Neural crest cell (in vitro differentiated cells): Measurements from ENCODE around the gene CWC27. TPM values are rescaled to one million over a fixed set of nuclear protein-coding genes. Genes with fewer than 3 reads are reported as not detected.
"Not testable (repeated sequence)": the region's sequence is repeated elsewhere in the genome, so short reads cannot be mapped to it uniquely, and the experiment has no call there.

Experiments
- DNase-seq: peaks from one replicate; pipeline ENCODE4 v3.0.0; 2021; ENCODE audit warnings: low read depth, mixed read lengths, low spot score
- H3K27ac Mint-ChIP-seq: one replicate; pipeline ENCODE4 v1.8.0; 2021; ENCODE audit warnings: mild to moderate bottlenecking, mixed read lengths; ENCODE audit not compliant: unreplicated experiment
- H3K27me3 Mint-ChIP-seq: 2 replicates; pipeline ENCODE4 v1.8.0; 2021; ENCODE audit warnings: low read depth, mild to moderate bottlenecking, mixed read lengths
- H3K36me3 Mint-ChIP-seq: 2 replicates; pipeline ENCODE4 v1.8.0; 2021; ENCODE audit warnings: low read depth, mild to moderate bottlenecking, mixed read lengths
- H3K4me1 Mint-ChIP-seq: 2 replicates; pipeline ENCODE4 v1.8.0; 2021; ENCODE audit warnings: mixed read lengths
- H3K4me3 Mint-ChIP-seq: one replicate; pipeline ENCODE4 v1.8.0; 2021; ENCODE audit warnings: mild to moderate bottlenecking, mixed read lengths
- H3K9me3 Mint-ChIP-seq: 2 replicates; pipeline ENCODE4 v1.8.0; 2021; ENCODE audit warnings: mixed read lengths
- CTCF ChIP-seq: fragments of 200-600 bp; sonication (generic); conservative IDR thresholded peaks from 2 replicates; pipeline ENCODE4 v1.5.0; 2021; ENCODE audit warnings: antibody characterized with exemption, mild to moderate bottlenecking
- total RNA-seq: library from RNA; stranded (reverse); gene quantifications from 2 replicates; pipeline ENCODE4 v1.2.1, GENCODE V29; 2021

CWC27 gene
- total RNA-seq, 1 donor from 2014 or later: 29.4 TPM

GRCh38 chr5:64929833-64930232, 161.1 kb downstream of the CWC27 start:
- DNase-seq: no peak
- no peak overlapping the region for H3K4me3 Mint-ChIP-seq
- H3K4me1 Mint-ChIP-seq: no peaks in the 10 kb centered on the region
- no peaks in the 10 kb centered on the region for H3K27me3 Mint-ChIP-seq
- no peak overlapping the region for H3K27ac Mint-ChIP-seq
- peaks cover 3% of the 10 kb centered on the region for H3K9me3 Mint-ChIP-seq
- H3K36me3 Mint-ChIP-seq: peaks cover 13% of the 10 kb centered on the region
- TF ChIP-seq CTCF: no peak

GRCh38 chr5:64930672-64931318, 162.1 kb downstream of the CWC27 start:
- no peak for TF ChIP-seq CTCF
- H3K4me1 Mint-ChIP-seq: no peaks in the 10 kb centered on the region
- no peak for DNase-seq
- H3K9me3 Mint-ChIP-seq: peaks cover 8% of the 10 kb centered on the region
- peaks cover 15% of the 10 kb centered on the region for H3K36me3 Mint-ChIP-seq
- no peaks in the 10 kb centered on the region for H3K27me3 Mint-ChIP-seq
- H3K4me3 Mint-ChIP-seq: no peak overlapping the region
- H3K27ac Mint-ChIP-seq: no peak overlapping the region

GRCh38 chr5:64939422-64939771, 170.7 kb downstream of the CWC27 start:
- H3K4me1 Mint-ChIP-seq: peaks cover 14% of the 10 kb centered on the region
- H3K36me3 Mint-ChIP-seq: peaks cover 23% of the 10 kb centered on the region
- not testable (repeated sequence) for H3K27ac Mint-ChIP-seq, DNase-seq, H3K27me3 Mint-ChIP-seq
- peaks cover 18% of the 10 kb centered on the region for H3K9me3 Mint-ChIP-seq
- H3K4me3 Mint-ChIP-seq: peak overlapping the region; percentile 7

GRCh38 chr5:64939772-64940510, 171.2 kb downstream of the CWC27 start:
- peak overlapping the region; percentile 37 for H3K27ac Mint-ChIP-seq
- H3K27me3 Mint-ChIP-seq: no peaks in the 10 kb centered on the region
- no peak for TF ChIP-seq CTCF
- peaks cover 14% of the 10 kb centered on the region for H3K9me3 Mint-ChIP-seq
- H3K36me3 Mint-ChIP-seq: peaks cover 18% of the 10 kb centered on the region
- no peak overlapping the region for H3K4me3 Mint-ChIP-seq
- peaks cover 14% of the 10 kb centered on the region for H3K4me1 Mint-ChIP-seq
- DNase-seq: peak; percentile 4

- H3K27ac Mint-ChIP-seq: no peak overlapping the region
- no peaks in the 10 kb centered on the region for H3K27me3 Mint-ChIP-seq
- DNase-seq: no peak
- TF ChIP-seq CTCF: no peak
- H3K4me1 Mint-ChIP-seq: peaks cover 14% of the 10 kb centered on the region
- peaks cover under 1% of the 10 kb centered on the region for H3K9me3 Mint-ChIP-seq
- H3K36me3 Mint-ChIP-seq: peaks cover 8% of the 10 kb centered on the region
- H3K4me3 Mint-ChIP-seq: no peak overlapping the region
These were observed 173.7 kb downstream of the CWC27 start for GRCh38 chr5:64942460-64942859.

GRCh38 chr5:64944868-64945267, 176.1 kb downstream of the CWC27 start:
- Mint-ChIP-seq H3K9me3 (no peaks in the 10 kb centered on the region), H3K4me1 (peaks cover 7% of the 10 kb centered on the region), H3K36me3 (no peaks in the 10 kb centered on the region), H3K4me3 (no peak overlapping the region), H3K27me3 (no peaks in the 10 kb centered on the region), H3K27ac (no peak overlapping the region)
- no peak for DNase-seq
- TF ChIP-seq CTCF: no peak
